HepG2 (cell line): ENCODE results near the gene ISCU. TPM values are rescaled to one million over a fixed set of nuclear protein-coding genes. Genes with fewer than 3 reads are reported as not detected.

Source experiments
- ATAC-seq: fragments of 200-7000 bp; cut with Tn5 transposase; 3 replicates; pipeline ENCODE4 v1.9.1; 2020; ENCODE audit warnings: mild to moderate bottlenecking, moderate library complexity
- BruUV-seq: library from RNA; stranded (reverse); fragments of 400-500 nt; replicated peaks from 2 replicates; lab custom pipeline; 2021; lab: Mats Ljungman, UMichigan
- CTCF ChIA-PET: fragments of 300-600 bp; formaldehyde crosslinking; extraction: SDS; loops from one replicate; lab custom pipeline; 2021; ENCODE audit warnings: low total read pairs, inconsistent platforms, low intra/inter-chr PET ratio; lab: Yijun Ruan, JAX
- POLR2A ChIA-PET: fragments of 350-600 bp; sonication (Branson Sonifier 250); formaldehyde crosslinking; loops from one replicate; lab custom pipeline; 2020; ENCODE audit warnings: antibody characterized with exemption, inconsistent platforms; lab: Yijun Ruan, JAX
- DNase-seq: peaks from one replicate; pipeline ENCODE4 v3.0.0-alpha.2; 2015; ENCODE audit warnings: low spot score
- FAIRE-seq: peaks from 3 replicates; lab custom pipeline; 2011; peaks lifted over from hg19 to GRCh38; lab: Jason Lieb, UNC
- H2AFZ ChIP-seq: one replicate; pipeline ENCODE4 v1.6.1; 2011; ENCODE audit warnings: low read length, inconsistent platforms
- H3K27ac ChIP-seq: fragments of 300-600 bp; 3 replicates; pipeline ENCODE4 v1.8.0; 2011; ENCODE audit warnings: mixed run types, mild to moderate bottlenecking, mixed read lengths, low read length, inconsistent platforms; ENCODE audit not compliant: insufficient read depth; ENCODE audit errors: extremely low read length
- H3K27me3 ChIP-seq, 2 experiments: fragments of 200-600 bp in 1 of 2; 2 replicates in 1 of 2; 3 replicates in 1 of 2; pipeline versions ENCODE4 v1.6.0 to v1.8.0; 2011; ENCODE audit warnings: low read length in 2 of 2, mild to moderate bottlenecking in 2 of 2, moderate library complexity in 2 of 2, inconsistent platforms in 1 of 2; ENCODE audit not compliant: insufficient read depth in 2 of 2, control insufficient read depth in 1 of 2
- H3K36me3 ChIP-seq, 2 experiments: fragments of 200-600 bp in 1 of 2; replicated peaks in 1 of 2; 2 replicates in 1 of 2; 3 replicates in 1 of 2; pipeline versions ENCODE4 v1.5.1 to v1.8.0; 2011; ENCODE audit warnings: low read length in 2 of 2, inconsistent platforms in 1 of 2; ENCODE audit not compliant: insufficient read depth in 2 of 2, control insufficient read depth in 1 of 2
- H3K4me1 ChIP-seq: 2 replicates; pipeline ENCODE4 v1.5.1; 2012; ENCODE audit warnings: low read length, inconsistent platforms; ENCODE audit not compliant: insufficient read depth
- H3K4me2 ChIP-seq: 2 replicates; pipeline ENCODE4 v1.6.0; 2011; ENCODE audit warnings: low read depth, low read length, inconsistent platforms
- H3K4me3 ChIP-seq, 3 experiments: fragments of 200-600 bp in 1 of 3; sonication (generic), shearing (Covaris generic) in 1 of 3; replicated peaks in 1 of 3; 2 replicates each; pipeline ENCODE4 v1.5.1; 2011 to 2016; ENCODE audit warnings: low read length in 3 of 3, inconsistent platforms in 2 of 3, low read depth in 2 of 3, mild to moderate bottlenecking in 2 of 3, control low read depth in 1 of 3, mixed read lengths in 1 of 3; ENCODE audit not compliant: insufficient read depth in 1 of 3
- H3K79me2 ChIP-seq: one replicate; pipeline ENCODE4 v1.6.1; 2011; ENCODE audit warnings: low read length, inconsistent platforms; ENCODE audit not compliant: insufficient read depth
- H3K9ac ChIP-seq: 2 replicates; pipeline ENCODE4 v1.6.0; 2011; ENCODE audit warnings: mild to moderate bottlenecking, low read depth, low read length, inconsistent platforms; ENCODE audit not compliant: insufficient read depth
- H3K9me3 ChIP-seq: 2 replicates; pipeline ENCODE4 v1.5.1; 2012; ENCODE audit warnings: mild to moderate bottlenecking, low read length
- H4K20me1 ChIP-seq: 2 replicates; pipeline ENCODE4 v1.6.0; 2011; ENCODE audit warnings: inconsistent platforms, mild to moderate bottlenecking, low read length, moderate library complexity; ENCODE audit not compliant: insufficient read depth
- CREBL2 ChIP-seq: sonication (generic); formaldehyde crosslinking; IDR thresholded peaks from 2 replicates; pipeline ENCODE4 v1.8.1; 2023; ENCODE audit warnings: missing genetic modification reagents, mild to moderate bottlenecking, borderline replicate concordance
- FOXP4 ChIP-seq: sonication (generic); formaldehyde crosslinking; IDR thresholded peaks from 2 replicates; pipeline ENCODE4 v1.4.0; 2020; ENCODE audit warnings: missing genetic modification reagents
- MAF1 ChIP-seq: sonication (generic); formaldehyde crosslinking; IDR thresholded peaks from 2 replicates; pipeline ENCODE4 v1.5.0; 2020; ENCODE audit warnings: missing genetic modification reagents, borderline replicate concordance
- SIX4 ChIP-seq: sonication (generic); formaldehyde crosslinking; IDR thresholded peaks from 2 replicates; pipeline ENCODE4 v1.4.0; 2020; ENCODE audit warnings: missing genetic modification reagents
- ZKSCAN8 ChIP-seq: IDR thresholded peaks from 2 replicates; pipeline ENCODE4 v1.6.1; 2016; ENCODE audit warnings: borderline replicate concordance, missing genetic modification reagents, missing compliant biosample characterization
- ZNF253 ChIP-seq: sonication (generic); formaldehyde crosslinking; IDR thresholded peaks from 2 replicates; pipeline ENCODE4 v1.8.0; 2022; ENCODE audit warnings: mild to moderate bottlenecking, missing genetic modification reagents, borderline replicate concordance
- ZNF296 ChIP-seq: sonication (generic); formaldehyde crosslinking; conservative IDR thresholded peaks from 2 replicates; pipeline ENCODE4 v1.5.0; 2020; ENCODE audit warnings: mild to moderate bottlenecking, missing genetic modification reagents
- ZNF563 ChIP-seq: sonication (generic); formaldehyde crosslinking; IDR thresholded peaks from 2 replicates; pipeline ENCODE4 v1.8.0; 2022; ENCODE audit warnings: mild to moderate bottlenecking, moderate library complexity, missing genetic modification reagents
- WGBS: methylation state at CpG from one replicate; pipeline ENCODE4 v1.1.6; 2017; ENCODE audit warnings: low lambda C conversion rate; 5-methylcytosine and 5-hydroxymethylcytosine counted together
- in situ Hi-C: cut with HindIII; loops from 2 replicates; pipeline ENCODE4 v1.10.0; 2017; ENCODE audit warnings: low pct_unique_long_range_greater_than_20kb; ENCODE audit not compliant: extremely low pct_ligation_motif_present
- intact Hi-C: fragments of 100-400 bp; cut with micrococcal nuclease; formaldehyde crosslinking; loops from one replicate; pipeline ENCODE4 v1.10.0; 2022; ENCODE audit not compliant: unreplicated experiment
- polyA plus RNA-seq, 8 experiments: library from polyadenylated mRNA; depleted of rRNA in 3 of 8; stranded (reverse) in 7 of 8; unstranded in 1 of 8; fragments of >200 nt; fragmentation: Illumina TruSeq in 4 of 8; extraction: Trizol in 4 of 8; gene quantifications; 2 replicates each; pipeline versions ENCODE4 v1.2.1 to v1.2.3, GENCODE V29; 2011 to 2016; ENCODE audit warnings: low read depth in 4 of 8, missing spikeins in 1 of 8, mixed read lengths in 1 of 8; ENCODE audit not compliant: insufficient read depth in 1 of 8
- total RNA-seq, 5 experiments: library from RNA; depleted of rRNA; stranded (reverse); fragments of >200 nt; fragmentation: Illumina TruSeq; extraction: Trizol; gene quantifications; 2 replicates each; pipeline ENCODE4 v1.2.3, GENCODE V29; 2016; ENCODE audit warnings: low read depth in 1 of 5
- TF ChIP-seq, protein P1 (sequence below): sonication (generic); formaldehyde crosslinking; IDR thresholded peaks from 2 replicates; pipeline ENCODE4 v1.5.0; 2020; ENCODE audit warnings: mild to moderate bottlenecking, missing genetic modification reagents, borderline replicate concordance
- TF ChIP-seq, protein P2 (sequence below): sonication (generic); formaldehyde crosslinking; IDR thresholded peaks from 2 replicates; pipeline ENCODE4 v1.4.0; 2020; ENCODE audit warnings: missing genetic modification reagents, borderline replicate concordance
- TF ChIP-seq, protein P3 (sequence below): IDR thresholded peaks from 2 replicates; pipeline ENCODE4 v1.6.1; 2012; ENCODE audit warnings: inconsistent platforms
- TF ChIP-seq, protein P4 (sequence below): sonication (generic); formaldehyde crosslinking; IDR thresholded peaks from 2 replicates; pipeline ENCODE4 v1.4.0; 2020; ENCODE audit warnings: mild to moderate bottlenecking, missing genetic modification reagents

Gene ISCU
- total and polyA plus RNA-seq, 2 of the 13 experiments (the other 11 are each of a cell fraction or from before 2014, with no cell fraction given), result 94.4 to 107 TPM

DNA sequence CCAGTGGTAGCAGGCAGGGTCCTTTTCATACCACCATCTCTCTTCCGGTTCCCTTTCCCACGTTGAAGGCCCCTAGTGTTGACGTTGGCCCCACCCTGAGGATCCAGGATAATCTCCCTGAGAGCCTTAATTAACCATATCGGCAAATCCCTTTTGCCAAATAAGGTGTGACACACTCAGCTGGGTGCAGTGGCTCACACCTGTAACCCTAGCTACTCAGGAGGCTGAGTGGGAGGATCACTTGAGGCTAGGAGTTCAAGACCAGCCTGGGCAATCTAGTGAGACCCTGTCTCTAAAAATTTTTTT, 38.3 kb downstream of the ISCU start:
- intact Hi-C loops, result no loop called here
- H2AFZ ChIP-seq, result no peak overlapping the region
- H4K20me1 ChIP-seq, result no peaks in the 10 kb centered on the region
- TF ChIP-seq, protein P1, sequence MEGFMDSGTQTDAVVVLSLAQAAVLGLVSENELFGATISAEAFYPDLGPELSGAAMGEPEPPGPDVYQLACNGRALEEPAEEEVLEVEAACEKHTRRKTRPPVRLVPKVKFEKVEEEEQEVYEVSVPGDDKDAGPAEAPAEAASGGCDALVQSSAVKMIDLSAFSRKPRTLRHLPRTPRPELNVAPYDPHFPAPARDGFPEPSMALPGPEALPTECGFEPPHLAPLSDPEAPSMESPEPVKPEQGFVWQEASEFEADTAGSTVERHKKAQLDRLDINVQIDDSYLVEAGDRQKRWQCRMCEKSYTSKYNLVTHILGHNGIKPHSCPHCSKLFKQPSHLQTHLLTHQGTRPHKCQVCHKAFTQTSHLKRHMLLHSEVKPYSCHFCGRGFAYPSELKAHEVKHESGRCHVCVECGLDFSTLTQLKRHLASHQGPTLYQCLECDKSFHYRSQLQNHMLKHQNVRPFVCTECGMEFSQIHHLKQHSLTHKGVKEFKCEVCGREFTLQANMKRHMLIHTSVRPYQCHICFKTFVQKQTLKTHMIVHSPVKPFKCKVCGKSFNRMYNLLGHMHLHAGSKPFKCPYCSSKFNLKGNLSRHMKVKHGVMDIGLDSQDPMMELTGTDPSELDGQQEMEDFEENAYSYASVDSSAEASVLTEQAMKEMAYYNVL (CRISPR knock-in tag), result no peak
- TF ChIP-seq ZKSCAN8 (CRISPR knock-in tag), result no peak
- TF ChIP-seq CREBL2 (CRISPR knock-in tag), result no peak
- no peak for TF ChIP-seq MAF1 (CRISPR knock-in tag)
- TF ChIP-seq, protein P2, sequence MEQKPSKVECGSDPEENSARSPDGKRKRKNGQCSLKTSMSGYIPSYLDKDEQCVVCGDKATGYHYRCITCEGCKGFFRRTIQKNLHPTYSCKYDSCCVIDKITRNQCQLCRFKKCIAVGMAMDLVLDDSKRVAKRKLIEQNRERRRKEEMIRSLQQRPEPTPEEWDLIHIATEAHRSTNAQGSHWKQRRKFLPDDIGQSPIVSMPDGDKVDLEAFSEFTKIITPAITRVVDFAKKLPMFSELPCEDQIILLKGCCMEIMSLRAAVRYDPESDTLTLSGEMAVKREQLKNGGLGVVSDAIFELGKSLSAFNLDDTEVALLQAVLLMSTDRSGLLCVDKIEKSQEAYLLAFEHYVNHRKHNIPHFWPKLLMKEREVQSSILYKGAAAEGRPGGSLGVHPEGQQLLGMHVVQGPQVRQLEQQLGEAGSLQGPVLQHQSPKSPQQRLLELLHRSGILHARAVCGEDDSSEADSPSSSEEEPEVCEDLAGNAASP (CRISPR knock-in tag), result no peak
- no peak for TF ChIP-seq ZNF296 (CRISPR knock-in tag)
- no peak for TF ChIP-seq ZNF253 (CRISPR knock-in tag)
- no peak for TF ChIP-seq ZNF563 (CRISPR knock-in tag)
- TF ChIP-seq, protein P3, sequence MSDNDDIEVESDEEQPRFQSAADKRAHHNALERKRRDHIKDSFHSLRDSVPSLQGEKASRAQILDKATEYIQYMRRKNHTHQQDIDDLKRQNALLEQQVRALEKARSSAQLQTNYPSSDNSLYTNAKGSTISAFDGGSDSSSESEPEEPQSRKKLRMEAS, result no peak
- no peak for TF ChIP-seq FOXP4 (CRISPR knock-in tag)
- TF ChIP-seq, protein P4, sequence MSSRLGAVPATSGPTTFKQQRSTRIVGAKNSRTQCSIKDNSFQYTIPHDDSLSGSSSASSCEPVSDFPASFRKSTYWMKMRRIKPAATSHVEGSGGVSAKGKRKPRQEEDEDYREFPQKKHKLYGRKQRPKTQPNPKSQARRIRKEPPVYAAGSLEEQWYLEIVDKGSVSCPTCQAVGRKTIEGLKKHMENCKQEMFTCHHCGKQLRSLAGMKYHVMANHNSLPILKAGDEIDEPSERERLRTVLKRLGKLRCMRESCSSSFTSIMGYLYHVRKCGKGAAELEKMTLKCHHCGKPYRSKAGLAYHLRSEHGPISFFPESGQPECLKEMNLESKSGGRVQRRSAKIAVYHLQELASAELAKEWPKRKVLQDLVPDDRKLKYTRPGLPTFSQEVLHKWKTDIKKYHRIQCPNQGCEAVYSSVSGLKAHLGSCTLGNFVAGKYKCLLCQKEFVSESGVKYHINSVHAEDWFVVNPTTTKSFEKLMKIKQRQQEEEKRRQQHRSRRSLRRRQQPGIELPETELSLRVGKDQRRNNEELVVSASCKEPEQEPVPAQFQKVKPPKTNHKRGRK, result no peak
- TF ChIP-seq SIX4 (CRISPR knock-in tag), result no peak
- TF ChIP-seq, all 625 proteins: peak for 0
- 17% methylated on average over 4 of the region's 4 CpGs for WGBS
- DNase-seq, result no peak
- H3K36me3 ChIP-seq, result no peaks in the 10 kb centered on the region
- no peaks in the 10 kb centered on the region for H3K9me3 ChIP-seq
- BruUV-seq, result no TSS peak
- in situ Hi-C loops, result no loop called here
- CTCF ChIA-PET, result no interaction called here
- H3K79me2 ChIP-seq, result no peaks in the 10 kb centered on the region
- no peak overlapping the region for H3K9ac ChIP-seq
- H3K27me3 ChIP-seq, result peaks cover 8 to 19% of the 10 kb centered on the region in 2 experiments; a peak in 2 of 5 replicates
- ATAC-seq, result no peak
- FAIRE-seq, result no peak
- no peak overlapping the region for H3K4me2 ChIP-seq
- H3K27ac ChIP-seq, result no peak overlapping the region
- POLR2A ChIA-PET, result interaction anchor here (1.0 kb wide), 1 partner anchor 38 kb away, joined by 3 read pairs; the partner anchor contains the start of gene ISCU
- H3K4me1 ChIP-seq, result peaks cover 7% of the 10 kb centered on the region
- H3K4me3 ChIP-seq, result no peak overlapping the region
